OCI-LY1 (cell line): ENCODE measurements around the gene PSD2.

ENCODE experiments used
- EZH2 ChIP-seq: fragments of 200-600 bp; sonication (generic), shearing (Covaris generic); IDR thresholded peaks from 2 replicates; pipeline ENCODE4 v1.8.0; 2017; ENCODE audit warnings: borderline replicate concordance, mixed run types, mild to moderate bottlenecking, antibody characterized with exemption, low read length, moderate library complexity, mixed read lengths
- TF ChIP-seq, protein P1 (sequence below): fragments of 200-600 bp; sonication (generic), shearing (Covaris generic); IDR thresholded peaks from 2 replicates; pipeline ENCODE4 v1.5.1; 2017; ENCODE audit warnings: mild to moderate bottlenecking, antibody characterized with exemption, low read length, moderate library complexity, mixed read lengths

DNA sequence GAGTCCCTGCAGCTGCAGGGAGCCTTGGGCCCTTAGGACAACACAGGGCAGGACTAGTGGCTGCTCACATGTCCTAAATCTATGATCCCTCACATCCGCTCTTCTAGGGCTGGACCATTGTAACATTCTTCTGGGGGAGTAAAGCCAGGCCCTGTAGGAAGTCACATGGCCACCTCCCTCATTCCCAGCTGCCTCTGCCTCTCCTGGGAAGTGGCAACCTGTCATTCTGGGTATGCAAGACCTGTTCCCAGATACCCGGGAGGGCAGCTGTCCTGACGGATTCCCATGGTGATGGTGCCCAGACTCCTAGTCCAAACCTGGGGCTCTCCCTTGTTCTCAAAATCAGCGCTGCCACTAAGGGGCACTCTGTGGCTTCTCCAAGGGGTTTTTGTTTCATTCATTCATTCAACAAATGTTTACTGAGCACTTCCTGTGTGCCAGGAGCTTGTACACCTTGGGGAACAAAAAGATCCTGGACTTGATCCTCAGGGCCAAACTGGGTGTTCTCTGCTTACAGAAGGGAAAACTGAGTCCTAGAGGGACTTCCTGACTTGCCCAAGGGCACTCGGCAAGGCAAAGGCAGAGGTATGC is 85.6 kb downstream of the PSD2 start:
- TF ChIP-seq, protein P1, sequence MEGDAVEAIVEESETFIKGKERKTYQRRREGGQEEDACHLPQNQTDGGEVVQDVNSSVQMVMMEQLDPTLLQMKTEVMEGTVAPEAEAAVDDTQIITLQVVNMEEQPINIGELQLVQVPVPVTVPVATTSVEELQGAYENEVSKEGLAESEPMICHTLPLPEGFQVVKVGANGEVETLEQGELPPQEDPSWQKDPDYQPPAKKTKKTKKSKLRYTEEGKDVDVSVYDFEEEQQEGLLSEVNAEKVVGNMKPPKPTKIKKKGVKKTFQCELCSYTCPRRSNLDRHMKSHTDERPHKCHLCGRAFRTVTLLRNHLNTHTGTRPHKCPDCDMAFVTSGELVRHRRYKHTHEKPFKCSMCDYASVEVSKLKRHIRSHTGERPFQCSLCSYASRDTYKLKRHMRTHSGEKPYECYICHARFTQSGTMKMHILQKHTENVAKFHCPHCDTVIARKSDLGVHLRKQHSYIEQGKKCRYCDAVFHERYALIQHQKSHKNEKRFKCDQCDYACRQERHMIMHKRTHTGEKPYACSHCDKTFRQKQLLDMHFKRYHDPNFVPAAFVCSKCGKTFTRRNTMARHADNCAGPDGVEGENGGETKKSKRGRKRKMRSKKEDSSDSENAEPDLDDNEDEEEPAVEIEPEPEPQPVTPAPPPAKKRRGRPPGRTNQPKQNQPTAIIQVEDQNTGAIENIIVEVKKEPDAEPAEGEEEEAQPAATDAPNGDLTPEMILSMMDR: no peak
- no peak for TF ChIP-seq EZH2
